Measurements from ENCODE around the gene KCNJ11. TPM values are rescaled to one million over a fixed set of nuclear protein-coding genes. Genes with fewer than 3 reads are reported as not detected.

KCNJ11 gene
- polyA plus RNA-seq, 4 donors, result 0.23 to 2.8 (median 2.2) TPM

- no peak for DNase-seq (ENCODE audit: low read depth in 4 of 4, low spot score in 3 of 4)
Observed at GRCh38 chr11:17393472-17393871, 5.0 kb upstream of the KCNJ11 start.

GRCh38 chr11:17392872-17393271 is 4.4 kb upstream of the KCNJ11 start:
- no peak for DNase-seq (ENCODE audit: low read depth in 4 of 4, low spot score in 3 of 4)

GRCh38 chr11:17391493-17392355 is 3.3 kb upstream of the KCNJ11 start:
- no peak for DNase-seq (ENCODE audit: low read depth in 4 of 4, low spot score in 3 of 4)

- DNase-seq (ENCODE audit: low read depth in 4 of 4, low spot score in 3 of 4), result no peak
Observed at GRCh38 chr11:17389957-17390649, 1.6 kb upstream of the KCNJ11 start.

GRCh38 chr11:17389211-17389956 is 925 bp upstream of the KCNJ11 start:
- peak; percentile 50 to 52 (median 50) for DNase-seq (ENCODE audit: low read depth in 4 of 4, low spot score in 3 of 4)

- DNase-seq (ENCODE audit: low read depth in 4 of 4, low spot score in 3 of 4), result no peak
Observed at GRCh38 chr11:17387811-17388210, 648 bp downstream of the KCNJ11 start.

GRCh38 chr11:17387254-17387653 is 1.2 kb downstream of the KCNJ11 start:
- no peak for DNase-seq (ENCODE audit: low read depth in 4 of 4, low spot score in 3 of 4)

GRCh38 chr11:17386331-17387084 is 2.0 kb downstream of the KCNJ11 start:
- no peak for DNase-seq (ENCODE audit: low read depth in 4 of 4, low spot score in 3 of 4)

- no peak for DNase-seq (ENCODE audit: low read depth in 4 of 4, low spot score in 3 of 4)
Observed at GRCh38 chr11:17385926-17386325, 2.5 kb downstream of the KCNJ11 start.

GRCh38 chr11:17385492-17385891 is 3.0 kb downstream of the KCNJ11 start:
- DNase-seq (ENCODE audit: low read depth in 4 of 4, low spot score in 3 of 4), result no peak

- DNase-seq (ENCODE audit: low read depth in 4 of 4, low spot score in 3 of 4), result peak; percentile 50 to 79 (median 69)
Observed at GRCh38 chr11:17384002-17384511, 4.4 kb downstream of the KCNJ11 start.

- no peak for DNase-seq (ENCODE audit: low read depth in 4 of 4, low spot score in 3 of 4)
Observed at GRCh38 chr11:17383461-17383860, 5.0 kb downstream of the KCNJ11 start.

- DNase-seq (ENCODE audit: low read depth in 4 of 4, low spot score in 3 of 4), result no peak
Observed at GRCh38 chr11:17382046-17382728, 6.3 kb downstream of the KCNJ11 start.

GRCh38 chr11:17381156-17381555 is 7.3 kb downstream of the KCNJ11 start:
- DNase-seq (ENCODE audit: low read depth in 4 of 4, low spot score in 3 of 4), result no peak

GRCh38 chr11:17379383-17380180 is 8.9 kb downstream of the KCNJ11 start:
- DNase-seq (ENCODE audit: low read depth in 4 of 4, low spot score in 3 of 4), result no peak

- DNase-seq (ENCODE audit: low read depth in 4 of 4, low spot score in 3 of 4), result no peak
Observed at GRCh38 chr11:17378655-17379054, 9.8 kb downstream of the KCNJ11 start.

- no peak for DNase-seq (ENCODE audit: low read depth in 4 of 4, low spot score in 3 of 4)
Observed at GRCh38 chr11:17376493-17376892, 12.0 kb downstream of the KCNJ11 start.

GRCh38 chr11:17375547-17375946 is 12.9 kb downstream of the KCNJ11 start:
- DNase-seq (ENCODE audit: low read depth in 4 of 4, low spot score in 3 of 4), result no peak

GRCh38 chr11:17371614-17372013 is 16.8 kb downstream of the KCNJ11 start:
- DNase-seq (ENCODE audit: low read depth in 4 of 4, low spot score in 3 of 4), result no peak

Measured in left renal pelvis (tissue), 4 donors.